T47D (cell line): ENCODE measurements around the gene SCN2B.

Source experiments
- DNase-seq, 2 experiments: peaks; one replicate each; pipeline versions ENCODE4 v3.0.0 to v3.0.0-alpha.2; 2011 to 2012; ENCODE audit warnings: low read depth in 1 of 2, low spot score in 1 of 2
- JUND ChIP-seq: IDR thresholded peaks from 2 replicates; pipeline ENCODE4 v1.6.1; 2012; ENCODE audit warnings: low read depth
- in situ Hi-C: cut with HindIII; loops from 2 replicates; pipeline ENCODE4 v1.10.0; 2016; ENCODE audit warnings: low sequenced_read_pairs, low pct_unique_long_range_greater_than_20kb

Gene SCN2B

DNA sequence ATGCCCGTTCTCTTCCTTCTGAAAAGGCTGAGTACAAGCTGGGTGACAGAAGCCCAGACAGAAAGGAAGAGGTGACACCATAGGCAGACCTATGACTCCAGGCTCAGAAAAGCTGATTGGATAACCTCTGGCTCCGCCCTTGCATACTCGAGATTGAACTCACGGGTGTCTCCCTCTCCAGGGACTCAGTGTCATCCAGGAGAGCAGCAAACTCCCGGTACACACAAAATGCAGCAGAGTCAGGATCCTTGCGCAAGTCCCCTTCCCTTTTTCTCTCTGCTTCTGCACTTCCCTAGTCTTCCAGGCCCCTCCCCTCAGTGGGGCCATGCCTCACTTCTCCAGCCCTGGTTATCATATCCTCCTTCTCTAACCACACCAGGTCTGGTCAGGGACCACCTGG is 33.6 kb downstream of the SCN2B start:
- TF ChIP-seq JUND, result no peak
- peak in 1 of 2 experiments; percentile 74 for DNase-seq
- in situ Hi-C loops, result no loop called here

GRCh38 chr11:118142081-118142480 is 34.4 kb downstream of the SCN2B start:
- in situ Hi-C loops, result no loop called here
- TF ChIP-seq JUND, result no peak
- no peak for DNase-seq

GRCh38 chr11:118139578-118139977 is 36.9 kb downstream of the SCN2B start:
- no peak for DNase-seq
- TF ChIP-seq JUND, result no peak
- in situ Hi-C loops, result no loop called here

- in situ Hi-C loops, result no loop called here
- DNase-seq, result no peak
- TF ChIP-seq JUND, result no peak
These were observed 37.5 kb downstream of the SCN2B start for GRCh38 chr11:118138839-118139420.

- no peak for DNase-seq
- in situ Hi-C loops, result no loop called here
- TF ChIP-seq JUND, result no peak
These were observed 39.6 kb downstream of the SCN2B start for GRCh38 chr11:118136801-118137200.

GRCh38 chr11:118136341-118136740 is 40.1 kb downstream of the SCN2B start:
- in situ Hi-C loops, result no loop called here
- DNase-seq, result no peak
- TF ChIP-seq JUND, result no peak

DNA sequence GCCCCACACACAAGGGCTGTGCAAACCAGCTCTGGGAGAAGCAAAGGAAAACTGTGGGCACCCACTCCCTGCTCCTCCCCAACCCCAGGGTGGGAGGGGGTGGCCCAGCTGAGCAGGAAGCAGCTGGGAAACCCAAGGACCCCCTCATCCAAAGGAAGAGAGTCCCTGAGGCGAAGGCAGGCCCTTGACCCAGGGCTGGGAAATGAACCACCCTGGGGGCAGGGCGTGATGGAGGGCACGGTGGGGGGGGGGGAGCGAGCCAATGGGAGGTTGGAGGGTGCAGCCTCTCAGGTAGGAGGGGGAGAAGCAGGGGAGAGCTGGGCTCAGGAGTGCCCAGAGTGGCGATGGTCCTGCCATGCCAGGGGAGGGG is 40.7 kb downstream of the SCN2B start:
- TF ChIP-seq JUND, result no peak
- DNase-seq, result no peak
- in situ Hi-C loops, result no loop called here

- DNase-seq, result no peak
- in situ Hi-C loops, result no loop called here
- no peak for TF ChIP-seq JUND
These were observed 41.2 kb downstream of the SCN2B start for GRCh38 chr11:118135051-118135795.

- no peak for DNase-seq
- in situ Hi-C loops, result no loop called here
- TF ChIP-seq JUND, result no peak
These were observed 42.6 kb downstream of the SCN2B start for GRCh38 chr11:118133816-118134215.

DNA sequence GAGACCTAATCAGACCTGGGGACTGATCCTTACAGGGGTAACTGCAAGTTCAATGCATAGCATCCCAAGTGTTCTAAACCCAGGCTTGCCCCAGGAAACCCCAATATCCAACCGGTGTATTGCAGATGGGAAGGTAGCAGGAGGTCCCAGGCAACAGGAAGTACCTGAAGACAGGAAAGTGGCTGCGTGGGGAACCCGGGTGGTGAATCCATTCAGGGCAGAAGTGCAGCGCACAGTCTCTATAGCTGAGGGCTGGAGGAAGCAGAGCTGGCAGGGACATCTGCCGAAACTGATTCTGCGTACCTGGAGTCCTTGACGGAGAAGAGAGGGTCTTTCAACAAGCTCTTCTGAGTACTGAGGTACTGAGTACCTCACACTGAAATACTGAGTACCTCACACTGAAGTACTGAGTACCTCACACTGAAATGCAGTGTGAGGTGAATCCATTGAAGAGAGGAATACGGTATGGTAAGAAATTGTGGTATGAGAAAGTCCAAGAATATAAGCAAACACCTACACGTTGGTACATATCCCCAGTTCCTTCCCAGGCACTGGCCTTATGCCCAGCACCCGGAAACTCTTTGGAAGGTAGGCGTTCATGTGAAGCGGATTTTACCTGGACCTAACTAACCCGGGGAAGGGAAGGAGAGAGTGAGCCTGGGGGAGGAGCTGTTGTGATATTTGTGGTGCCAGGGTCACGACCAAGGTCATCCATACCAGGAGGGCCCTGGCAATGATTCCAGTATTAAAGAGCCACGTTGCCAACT is 43.9 kb downstream of the SCN2B start:
- DNase-seq, result no peak
- TF ChIP-seq JUND, result no peak
- in situ Hi-C loops, result no loop called here

GRCh38 chr11:118129471-118130172 is 46.8 kb downstream of the SCN2B start:
- in situ Hi-C loops, result no loop called here
- DNase-seq, result no peak
- TF ChIP-seq JUND, result no peak

- DNase-seq, result no peak
- in situ Hi-C loops, result no loop called here
- no peak for TF ChIP-seq JUND
These were observed 47.5 kb downstream of the SCN2B start for GRCh38 chr11:118128721-118129470.

- no peak for DNase-seq
- in situ Hi-C loops, result no loop called here
- no peak for TF ChIP-seq JUND
These were observed 48.1 kb downstream of the SCN2B start for GRCh38 chr11:118128310-118128709.
